ENCODE data around the gene SLC10A1.

SLC10A1 gene

DNA sequence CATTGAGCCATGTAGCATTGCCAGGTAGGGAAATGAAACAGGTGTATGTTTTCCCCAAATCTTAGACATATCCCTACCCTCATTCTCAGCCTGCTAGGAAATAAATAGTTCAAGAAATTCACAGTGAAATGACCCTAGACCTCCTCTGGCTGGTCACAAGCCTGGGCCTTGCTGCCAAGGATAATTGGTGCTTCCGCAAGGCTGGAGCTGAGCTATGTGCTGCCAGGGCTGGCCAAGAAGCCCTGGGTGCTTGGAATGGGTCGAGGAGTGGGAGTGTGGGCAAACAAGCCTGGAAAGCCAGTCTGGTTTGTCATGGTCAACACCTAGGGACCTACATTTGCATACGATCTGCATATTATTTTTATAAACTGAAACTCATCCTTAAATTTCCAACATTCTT is 31.3 kb upstream of the SLC10A1 start:
- H3K4me3 ChIP-seq (ENCODE audit: low read length) = no peak overlapping the region
- no peaks in the 10 kb centered on the region for H3F3A ChIP-seq (ENCODE audit: control insufficient read depth, insufficient read depth)
- H3K9me3 ChIP-seq (ENCODE audit: control insufficient read depth, insufficient read depth, low read length) = no peaks in the 10 kb centered on the region
- H3K79me2 ChIP-seq (ENCODE audit: control insufficient read depth, low read length) = no peaks in the 10 kb centered on the region
- no peaks in the 10 kb centered on the region for H3K4me1 ChIP-seq (ENCODE audit: control insufficient read depth, low read length)
- H3K27ac ChIP-seq (ENCODE audit: low read depth, low read length) = no peak overlapping the region
- no peaks in the 10 kb centered on the region for H3K36me3 ChIP-seq (ENCODE audit: control insufficient read depth, low read length)
- H3K4me2 ChIP-seq (ENCODE audit: low read length) = no peak overlapping the region
- no peaks in the 10 kb centered on the region for H4K20me1 ChIP-seq (ENCODE audit: control insufficient read depth, insufficient read depth, low read depth, low read length)
- no peak for TF ChIP-seq EZH2phosphoT487 (IDR thresholded peaks at IDR 0.05; ENCODE audit: borderline replicate concordance, low read length)
- no peak for TF ChIP-seq CTCF (IDR thresholded peaks at IDR 0.05; ENCODE audit: low read depth, low read length, poor library complexity, severe bottlenecking)
- no peaks in the 10 kb centered on the region for H3K27me3 ChIP-seq (ENCODE audit: control insufficient read depth, low read length)
- no peaks in the 10 kb centered on the region for H3K9me2 ChIP-seq (replicated peaks; ENCODE audit: control insufficient read depth, low read length)

DNA sequence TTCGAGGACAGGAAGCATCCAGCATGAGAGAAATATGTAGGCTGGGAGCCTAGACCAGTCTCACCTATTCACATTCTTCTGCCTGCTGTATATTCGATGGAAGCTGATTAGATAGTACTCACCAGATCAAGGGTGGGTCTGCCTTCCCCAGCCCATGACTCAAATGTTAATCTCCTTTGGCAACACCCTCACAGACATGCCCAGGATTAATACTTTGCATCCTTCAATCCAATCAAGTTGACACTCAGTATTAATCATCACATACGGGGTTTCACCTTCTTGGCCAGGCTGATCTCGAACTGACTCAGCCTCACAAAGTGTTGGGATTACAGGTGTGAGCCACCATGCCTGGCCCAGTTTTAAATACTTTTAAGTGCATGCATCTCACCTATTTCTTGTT is 30.5 kb upstream of the SLC10A1 start:
- H3K79me2 ChIP-seq (ENCODE audit: control insufficient read depth, low read length) = no peaks in the 10 kb centered on the region

GRCh38 chr14:69822456-69822855 is 25.4 kb upstream of the SLC10A1 start:
- Histone ChIP-seq H3K4me1 (ENCODE audit: control insufficient read depth, low read length) (0 out of 2 replicates have a peak, but pooled peaks cover 2% of the 10 kb centered on the region), H3K9me2 (replicated peaks; ENCODE audit: control insufficient read depth, low read length) (no peaks in the 10 kb centered on the region), H4K20me1 (ENCODE audit: control insufficient read depth, insufficient read depth, low read depth, low read length) (no peaks in the 10 kb centered on the region), H3K4me3 (ENCODE audit: low read length) (no peak overlapping the region), H3K27ac (ENCODE audit: low read depth, low read length) (no peak overlapping the region), H3F3A (ENCODE audit: control insufficient read depth, insufficient read depth) (no peaks in the 10 kb centered on the region), H3K36me3 (ENCODE audit: control insufficient read depth, low read length) (no peaks in the 10 kb centered on the region), H3K27me3 (ENCODE audit: control insufficient read depth, low read length) (no peaks in the 10 kb centered on the region), H3K9me3 (ENCODE audit: control insufficient read depth, insufficient read depth, low read length) (no peaks in the 10 kb centered on the region), H3K4me2 (ENCODE audit: low read length) (no peak overlapping the region), H3K79me2 (ENCODE audit: control insufficient read depth, low read length) (no peaks in the 10 kb centered on the region)
- TF ChIP-seq EZH2phosphoT487 (IDR thresholded peaks at IDR 0.05; ENCODE audit: borderline replicate concordance, low read length) (no peak), CTCF (IDR thresholded peaks at IDR 0.05; ENCODE audit: low read depth, low read length, poor library complexity, severe bottlenecking) (no peak)

More for the DNA sequence above, 30.5 kb upstream of the SLC10A1 start:
- H3F3A ChIP-seq (ENCODE audit: control insufficient read depth, insufficient read depth) = no peaks in the 10 kb centered on the region
- H3K4me3 ChIP-seq (ENCODE audit: low read length) = no peak overlapping the region
- no peaks in the 10 kb centered on the region for H3K27me3 ChIP-seq (ENCODE audit: control insufficient read depth, low read length)
- no peaks in the 10 kb centered on the region for H3K4me1 ChIP-seq (ENCODE audit: control insufficient read depth, low read length)
- no peak for TF ChIP-seq CTCF (IDR thresholded peaks at IDR 0.05; ENCODE audit: low read depth, low read length, poor library complexity, severe bottlenecking)
- no peak for TF ChIP-seq EZH2phosphoT487 (IDR thresholded peaks at IDR 0.05; ENCODE audit: borderline replicate concordance, low read length)
- H4K20me1 ChIP-seq (ENCODE audit: control insufficient read depth, insufficient read depth, low read depth, low read length) = no peaks in the 10 kb centered on the region
- no peak overlapping the region for H3K4me2 ChIP-seq (ENCODE audit: low read length)
- H3K36me3 ChIP-seq (ENCODE audit: control insufficient read depth, low read length) = no peaks in the 10 kb centered on the region
- H3K27ac ChIP-seq (ENCODE audit: low read depth, low read length) = no peak overlapping the region
- H3K9me3 ChIP-seq (ENCODE audit: control insufficient read depth, insufficient read depth, low read length) = no peaks in the 10 kb centered on the region
- no peaks in the 10 kb centered on the region for H3K9me2 ChIP-seq (replicated peaks; ENCODE audit: control insufficient read depth, low read length)

All from DOHH2 (cell line).